AG09309 (cell line): Measurements from ENCODE around the gene SCTR.

Source experiments
- DNase-seq: peaks from one replicate; pipeline ENCODE4 v3.0.0-alpha.2; 2010; ENCODE audit warnings: low read depth
- H3K4me3 ChIP-seq: 2 replicates; pipeline ENCODE4 v1.5.1; 2011; ENCODE audit warnings: mild to moderate bottlenecking, low read depth, low read length, moderate library complexity; ENCODE audit not compliant: control insufficient read depth
- CTCF ChIP-seq: IDR thresholded peaks from 2 replicates; pipeline ENCODE4 v1.5.1; 2011; ENCODE audit warnings: mild to moderate bottlenecking, low read depth, low read length, inconsistent platforms; ENCODE audit not compliant: insufficient read depth, control insufficient read depth; ENCODE audit errors: missing control alignments

The SCTR gene

DNA sequence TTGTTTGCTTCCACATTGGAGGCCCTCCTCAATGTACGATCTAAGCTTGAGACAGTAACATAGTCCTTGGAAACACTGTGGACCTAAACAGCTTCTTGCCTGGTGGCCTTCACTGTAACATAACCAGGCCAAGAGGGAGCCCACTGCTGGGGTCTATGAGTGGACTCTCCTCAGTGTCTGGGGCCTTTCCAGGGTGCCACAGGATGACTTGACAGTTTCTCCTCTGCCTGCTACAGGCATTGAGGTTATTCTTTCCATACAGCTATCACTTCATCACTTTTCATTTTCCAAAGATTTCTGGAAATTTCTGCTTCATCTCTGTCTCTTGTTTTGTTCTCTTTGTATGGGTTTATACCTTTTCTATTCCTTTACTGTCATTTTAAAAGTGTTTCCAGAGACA is 11.3 kb downstream of the SCTR start:
- TF ChIP-seq CTCF: no peak
- no peak overlapping the region for H3K4me3 ChIP-seq
- DNase-seq: no peak

GRCh38 chr2:119511989-119512388 is 12.3 kb downstream of the SCTR start:
- no peak for DNase-seq
- TF ChIP-seq CTCF: no peak
- no peak overlapping the region for H3K4me3 ChIP-seq

DNA sequence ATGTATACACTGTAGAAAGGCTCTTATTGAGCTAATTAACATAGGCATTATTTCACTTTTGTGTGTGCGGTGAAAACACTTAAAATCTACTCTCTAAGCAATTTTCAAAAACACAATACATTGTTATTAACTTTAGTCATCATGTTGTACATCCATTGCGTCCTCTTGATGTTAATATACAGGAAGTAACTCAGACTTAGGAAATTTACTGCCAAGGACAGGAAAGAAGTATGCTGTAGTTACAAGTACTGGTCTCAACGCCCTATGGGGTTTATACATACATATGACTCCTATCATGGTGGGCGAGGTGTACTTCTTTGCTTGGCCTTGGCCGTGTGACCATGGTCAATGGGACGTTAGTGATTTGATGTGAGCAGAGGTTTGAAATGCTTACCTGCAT is 15.5 kb downstream of the SCTR start:
- DNase-seq: no peak
- TF ChIP-seq CTCF: no peak
- H3K4me3 ChIP-seq: no peak overlapping the region

GRCh38 chr2:119496682-119497081 is 27.6 kb downstream of the SCTR start:
- DNase-seq: no peak
- no peak for TF ChIP-seq CTCF
- H3K4me3 ChIP-seq: no peak overlapping the region

- H3K4me3 ChIP-seq: no peak overlapping the region
- no peak for TF ChIP-seq CTCF
- DNase-seq: no peak
Observed at GRCh38 chr2:119495948-119496347, 28.3 kb downstream of the SCTR start.

DNA sequence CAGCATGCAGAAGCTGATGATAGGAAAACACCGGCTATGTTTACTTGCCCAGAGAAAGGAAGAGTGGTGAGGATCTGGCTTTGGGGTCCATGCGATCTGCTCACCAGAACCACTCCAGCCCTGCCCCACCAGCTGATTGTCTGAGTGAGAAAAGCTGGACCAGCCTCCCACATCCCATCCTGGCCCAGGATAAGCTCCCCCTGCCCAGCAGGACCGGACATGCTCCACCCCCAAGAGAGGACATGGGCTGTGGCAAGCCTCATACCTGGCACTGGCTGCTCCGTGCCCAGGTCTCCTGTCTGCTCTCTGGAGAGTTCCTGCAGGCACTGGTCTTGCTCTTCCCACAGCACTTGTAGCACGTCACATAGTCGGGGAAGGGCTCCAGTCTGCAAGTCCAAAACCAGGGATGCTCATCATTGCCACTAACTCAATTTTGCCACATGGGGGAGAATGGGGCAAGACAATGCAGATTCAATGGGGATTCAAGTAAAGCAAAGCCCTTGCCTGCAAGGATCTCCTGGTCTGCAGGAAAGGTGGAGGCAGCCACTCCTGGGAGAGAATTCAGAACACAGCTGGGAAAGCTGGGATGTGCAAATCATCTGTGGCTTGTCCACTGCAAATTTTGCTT is 30.0 kb downstream of the SCTR start:
- no peak overlapping the region for H3K4me3 ChIP-seq
- no peak for TF ChIP-seq CTCF
- no peak for DNase-seq

GRCh38 chr2:119491776-119492525 is 32.3 kb downstream of the SCTR start:
- DNase-seq: peak; percentile 50
- TF ChIP-seq CTCF: no peak
- no peak overlapping the region for H3K4me3 ChIP-seq
